CD14-positive monocyte (primary cell): ENCODE results near the gene TGDS. TPM values are rescaled to one million over a fixed set of nuclear protein-coding genes. Genes with fewer than 3 reads are reported as not detected.

ENCODE experiments used
- DNase-seq, 3 donors: peaks; one replicate each; pipeline ENCODE4 v3.0.0-alpha.2; 2011 to 2022
- H2AFZ ChIP-seq: 2 replicates; pipeline ENCODE4 v1.6.0; 2012; ENCODE audit warnings: mild to moderate bottlenecking, low read depth, low read length, inconsistent platforms; ENCODE audit not compliant: insufficient read depth, poor library complexity, severe bottlenecking
- H3K27ac ChIP-seq, 2 donors: 1 replicate in 1 of 2; 2 replicates in 1 of 2; pipeline ENCODE4 v1.5.1; 2012 to 2013; ENCODE audit warnings: low read length in 2 of 2, control low read depth in 1 of 2, inconsistent platforms in 1 of 2, low read depth in 1 of 2, mild to moderate bottlenecking in 1 of 2
- H3K27me3 ChIP-seq, 2 donors: one replicate each; pipeline versions ENCODE4 v1.6.0 to v1.6.1; 2011 to 2013; ENCODE audit warnings: low read length in 2 of 2; ENCODE audit not compliant: control insufficient read depth in 2 of 2, insufficient read depth in 2 of 2
- H3K36me3 ChIP-seq, 2 donors: replicated peaks in 1 of 2; 1 replicate in 1 of 2; 2 replicates in 1 of 2; pipeline versions ENCODE4 v1.5.1 to v1.6.1; 2012 to 2013; ENCODE audit warnings: low read length in 2 of 2, control low read depth in 1 of 2, inconsistent platforms in 1 of 2, mild to moderate bottlenecking in 1 of 2; ENCODE audit not compliant: insufficient read depth in 2 of 2, control insufficient read depth in 1 of 2
- H3K4me1 ChIP-seq, 2 donors: 1 replicate in 1 of 2; 2 replicates in 1 of 2; pipeline versions ENCODE4 v1.5.1 to v1.6.1; 2012 to 2013; ENCODE audit warnings: low read length in 2 of 2, control low read depth in 1 of 2, inconsistent platforms in 1 of 2, mild to moderate bottlenecking in 1 of 2, moderate library complexity in 1 of 2; ENCODE audit not compliant: insufficient read depth in 2 of 2, control insufficient read depth in 1 of 2
- H3K4me2 ChIP-seq: replicated peaks from 2 replicates; pipeline ENCODE3; 2012; ENCODE audit warnings: low read length, moderate library complexity, mild to moderate bottlenecking; ENCODE audit not compliant: poor library complexity, severe bottlenecking; ENCODE audit errors: extremely low read depth
- H3K4me3 ChIP-seq, 3 experiments: fragments of 200-600 bp in 1 of 3; sonication (generic) in 1 of 3; replicated peaks in 1 of 3; 1 replicate in 2 of 3; 2 replicates in 1 of 3; pipeline ENCODE4 v1.5.1; 2011 to 2013; ENCODE audit warnings: low read length in 3 of 3, mild to moderate bottlenecking in 3 of 3, control low read depth in 2 of 3, low read depth in 2 of 3, inconsistent platforms in 1 of 3, moderate library complexity in 1 of 3
- H3K79me2 ChIP-seq: 2 replicates; pipeline ENCODE4 v1.6.0; 2012; ENCODE audit warnings: mild to moderate bottlenecking, control low read depth, inconsistent platforms, low read length, moderate library complexity; ENCODE audit not compliant: insufficient read depth
- H3K9ac ChIP-seq: 2 replicates; pipeline ENCODE4 v1.6.0; 2017; ENCODE audit warnings: low read length, mild to moderate bottlenecking; ENCODE audit not compliant: insufficient read depth, poor library complexity, severe bottlenecking
- H3K9me3 ChIP-seq, 2 donors: replicated peaks in 1 of 2; 1 replicate in 1 of 2; 2 replicates in 1 of 2; pipeline versions ENCODE4 v1.5.1 to v1.6.1; 2012 to 2013; ENCODE audit warnings: low read length in 2 of 2, control low read depth in 1 of 2; ENCODE audit not compliant: control insufficient read depth in 1 of 2, insufficient read depth in 1 of 2
- H4K20me1 ChIP-seq: 2 replicates; pipeline ENCODE4 v1.6.0; 2012; ENCODE audit warnings: mild to moderate bottlenecking, low read length, control low read depth, moderate library complexity; ENCODE audit not compliant: insufficient read depth
- H3K27ac Mint-ChIP-seq, 7 donors: one replicate each; pipeline ENCODE4 v1.8.0; 2020; ENCODE audit warnings: mild to moderate bottlenecking in 7 of 7, mixed read lengths in 7 of 7, moderate library complexity in 6 of 7, inconsistent platforms in 2 of 7
- H3K27me3 Mint-ChIP-seq, 3 donors: one replicate each; pipeline ENCODE4 v1.8.0; 2021 to 2022; ENCODE audit warnings: low read depth in 3 of 3, mild to moderate bottlenecking in 3 of 3, mixed read lengths in 3 of 3, moderate library complexity in 3 of 3, inconsistent platforms in 1 of 3
- H3K36me3 Mint-ChIP-seq, 2 donors: one replicate each; pipeline ENCODE4 v1.8.0; 2020; ENCODE audit warnings: mixed read lengths in 2 of 2, inconsistent platforms in 1 of 2, mild to moderate bottlenecking in 1 of 2
- H3K4me1 Mint-ChIP-seq: one replicate; pipeline ENCODE4 v1.8.0; 2020; ENCODE audit warnings: mild to moderate bottlenecking, mixed read lengths
- H3K4me3 Mint-ChIP-seq, 2 donors: one replicate each; pipeline ENCODE4 v1.8.0; 2020; ENCODE audit warnings: mild to moderate bottlenecking in 2 of 2, mixed read lengths in 2 of 2, moderate library complexity in 1 of 2
- H3K9me3 Mint-ChIP-seq, 7 donors: one replicate each; pipeline ENCODE4 v1.8.0; 2020 to 2022; ENCODE audit warnings: mixed read lengths in 7 of 7, mild to moderate bottlenecking in 6 of 7, moderate library complexity in 6 of 7, inconsistent platforms in 2 of 7
- whole genome bisulfite sequencing: methylation state at CpG from one replicate; pipeline ENCODE4 v1.1.5; 2013; ENCODE audit warnings: missing lambda C conversion rate; ENCODE audit not compliant: insufficient coverage; 5-methylcytosine and 5-hydroxymethylcytosine counted together
- intact Hi-C, 2 donors: fragments of 100-400 bp; cut with micrococcal nuclease; formaldehyde crosslinking; loops; one replicate each; pipeline versions ENCODE4 v1.15.0 to v1.15.1; 2023
- polyA plus RNA-seq, 3 donors: library from polyadenylated mRNA; depleted of rRNA in 1 of 3; unstranded in 2 of 3; stranded (reverse) in 1 of 3; fragments of 300-500 nt in 2 of 3; fragments of >200 nt in 1 of 3; fragmentation: Illumina TruSeq in 2 of 3; gene quantifications; 1 replicate in 2 of 3; 2 replicates in 1 of 3; pipeline ENCODE4 v1.2.3, GENCODE V29; 2012 to 2021
- TF ChIP-seq, protein P1 (sequence below): fragments of 200-600 bp; IDR thresholded peaks from one replicate; pipeline ENCODE4 v1.8.0; 2022; ENCODE audit warnings: antibody characterized with exemption, mild to moderate bottlenecking

Gene TGDS
- polyA plus RNA-seq, 3 donors = 5.2 to 6.8 (median 5.6) TPM

DNA sequence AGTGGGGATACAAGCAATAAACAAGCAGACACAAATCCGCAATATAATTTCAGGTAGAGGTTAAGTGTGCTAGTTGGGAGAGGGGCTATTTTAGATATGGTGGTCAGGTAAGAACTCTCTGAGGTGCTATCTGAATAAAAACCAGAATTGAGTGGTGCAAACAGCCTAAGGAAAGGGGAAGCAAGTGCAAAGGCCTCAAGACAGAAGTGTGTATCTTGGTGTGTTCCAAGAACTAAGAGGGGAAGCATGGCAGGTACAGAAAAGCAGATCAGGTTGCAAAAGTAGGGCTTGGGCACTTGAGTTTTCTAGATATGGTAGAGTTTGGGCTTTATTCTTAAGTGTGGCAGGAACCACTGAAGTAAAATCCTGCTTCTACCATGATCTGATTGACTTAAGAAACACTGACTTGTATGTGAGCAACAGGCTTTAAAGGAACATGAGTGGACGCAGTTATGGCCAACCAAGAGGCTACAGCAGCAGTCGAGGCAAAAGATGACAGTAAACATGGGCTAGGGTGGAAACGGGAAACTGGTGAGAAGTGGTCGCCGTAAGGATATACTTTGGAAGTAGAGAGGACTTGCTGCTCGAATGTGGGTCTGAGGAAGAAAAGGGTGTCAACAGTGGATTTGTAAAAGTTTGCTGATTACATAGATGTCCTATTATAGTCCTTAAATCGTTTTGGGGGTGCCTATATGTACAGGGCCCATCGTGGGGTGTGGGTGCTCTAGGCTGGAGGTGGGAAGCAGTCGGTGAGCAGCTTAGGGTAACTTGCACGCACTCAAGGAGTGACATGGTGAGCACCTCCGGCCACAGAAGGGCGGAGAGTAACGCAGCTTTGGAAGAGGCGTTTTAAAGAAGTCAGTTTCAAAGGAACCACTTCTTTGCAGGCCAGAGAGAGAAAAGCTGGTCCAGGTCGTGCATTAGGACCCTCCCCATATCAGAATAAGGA is 677 bp downstream of the TGDS start:
- H3K27ac Mint-ChIP-seq = peak overlapping the region; percentile 84 to 93 (median 88)
- WGBS = 11% methylated on average over 12 of the region's 16 CpGs
- peaks cover 0 to 2% (median 0%) of the 10 kb centered on the region in 7 donors for H3K9me3 Mint-ChIP-seq

DNA sequence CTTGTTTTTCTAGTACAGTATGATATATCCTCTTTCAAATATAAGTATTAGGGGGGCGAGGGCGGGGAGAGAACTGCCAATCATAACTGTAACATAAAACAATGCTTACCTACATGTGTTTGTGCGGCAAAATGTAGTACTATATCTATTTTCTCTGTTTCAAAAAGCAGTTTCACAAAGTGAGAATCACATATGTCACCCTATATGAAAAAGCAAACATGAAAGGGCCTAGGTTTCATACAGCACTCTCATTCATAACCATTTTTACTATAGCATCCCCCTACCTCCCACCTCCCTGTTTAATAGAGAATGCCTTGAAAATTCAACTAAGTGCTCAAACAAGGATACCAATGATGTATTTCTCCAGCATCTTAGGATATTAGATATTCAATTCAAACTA is 5.2 kb downstream of the TGDS start:
- Histone ChIP-seq H4K20me1 (no peaks in the 10 kb centered on the region), H3K36me3 (peaks cover 28 to 63% of the 10 kb centered on the region in 2 donors), H2AFZ (no peak overlapping the region), H3K27ac (no peak overlapping the region), H3K4me2 (no peak overlapping the region), H3K9ac (no peak overlapping the region), H3K9me3 (no peaks in the 10 kb centered on the region), H3K4me3 (no peak overlapping the region), H3K79me2 (peaks cover 32% of the 10 kb centered on the region), H3K4me1 (peaks cover 12 to 18% of the 10 kb centered on the region in 2 donors), H3K27me3 (no peaks in the 10 kb centered on the region)
- DNase-seq = no peak
- no CpG with 5 or more reads among the region's 3 CpGs for WGBS
- intact Hi-C loops = no loop called here
- no peak overlapping the region for H3K4me3 Mint-ChIP-seq
- peaks cover 37 to 56% of the 10 kb centered on the region in 2 donors for H3K36me3 Mint-ChIP-seq
- H3K27me3 Mint-ChIP-seq = no peaks in the 10 kb centered on the region
- TF ChIP-seq, protein P1, sequence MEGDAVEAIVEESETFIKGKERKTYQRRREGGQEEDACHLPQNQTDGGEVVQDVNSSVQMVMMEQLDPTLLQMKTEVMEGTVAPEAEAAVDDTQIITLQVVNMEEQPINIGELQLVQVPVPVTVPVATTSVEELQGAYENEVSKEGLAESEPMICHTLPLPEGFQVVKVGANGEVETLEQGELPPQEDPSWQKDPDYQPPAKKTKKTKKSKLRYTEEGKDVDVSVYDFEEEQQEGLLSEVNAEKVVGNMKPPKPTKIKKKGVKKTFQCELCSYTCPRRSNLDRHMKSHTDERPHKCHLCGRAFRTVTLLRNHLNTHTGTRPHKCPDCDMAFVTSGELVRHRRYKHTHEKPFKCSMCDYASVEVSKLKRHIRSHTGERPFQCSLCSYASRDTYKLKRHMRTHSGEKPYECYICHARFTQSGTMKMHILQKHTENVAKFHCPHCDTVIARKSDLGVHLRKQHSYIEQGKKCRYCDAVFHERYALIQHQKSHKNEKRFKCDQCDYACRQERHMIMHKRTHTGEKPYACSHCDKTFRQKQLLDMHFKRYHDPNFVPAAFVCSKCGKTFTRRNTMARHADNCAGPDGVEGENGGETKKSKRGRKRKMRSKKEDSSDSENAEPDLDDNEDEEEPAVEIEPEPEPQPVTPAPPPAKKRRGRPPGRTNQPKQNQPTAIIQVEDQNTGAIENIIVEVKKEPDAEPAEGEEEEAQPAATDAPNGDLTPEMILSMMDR = no peak
- no peaks in the 10 kb centered on the region for H3K9me3 Mint-ChIP-seq
- H3K4me1 Mint-ChIP-seq = peaks cover 17% of the 10 kb centered on the region
- H3K27ac Mint-ChIP-seq = no peak overlapping the region

More for the DNA sequence above, 677 bp downstream of the TGDS start:
- H3K27me3 ChIP-seq = no peaks in the 10 kb centered on the region
- Mint-ChIP-seq H3K36me3 (peaks cover 13 to 25% of the 10 kb centered on the region in 2 donors), H3K4me3 (peak overlapping the region; percentile 94), H3K27me3 (peaks cover 0 to 1% (median 0%) of the 10 kb centered on the region in 3 donors), H3K4me1 (peaks cover 22% of the 10 kb centered on the region)
- H3K9ac ChIP-seq = peak overlapping the region; percentile 66
- peak overlapping the region; percentile 57 to 81 for H3K27ac ChIP-seq
- peak overlapping the region; percentile 87 for H3K4me2 ChIP-seq
- H3K9me3 ChIP-seq = no peaks in the 10 kb centered on the region
- peak overlapping the region; percentile 91 for H2AFZ ChIP-seq
- H3K4me3 ChIP-seq = peak overlapping the region; percentile 55 to 87 (median 70)
- TF ChIP-seq, protein P1 = no peak
- peaks cover 33% of the 10 kb centered on the region for H3K79me2 ChIP-seq
- no peaks in the 10 kb centered on the region for H4K20me1 ChIP-seq
- intact Hi-C loops = no loop called here
- peak in 2 of 3 donors; percentile 16 to 19 for DNase-seq
- peaks cover 17 to 24% of the 10 kb centered on the region in 2 donors for H3K4me1 ChIP-seq
- H3K36me3 ChIP-seq = peaks cover 16 to 28% of the 10 kb centered on the region in 2 donors
